NCI-H146 treated with DMSO at 0.1 percent for 48 hours (cell line): ENCODE measurements around the gene CDA.

Experiments used
- DNase-seq: peaks from one replicate; lab custom pipeline; 2025; ENCODE audit not compliant: unreplicated experiment; lab: John Stamatoyannopoulos, UW

CDA gene

GRCh38 chr1:20615946-20616846 lies 27.3 kb downstream of the CDA start:
- no peak for DNase-seq

- DNase-seq = no peak
Observed at GRCh38 chr1:20616847-20617487, 28.1 kb downstream of the CDA start.

- no peak for DNase-seq
Observed at GRCh38 chr1:20618550-20618949, 29.7 kb downstream of the CDA start.

DNA sequence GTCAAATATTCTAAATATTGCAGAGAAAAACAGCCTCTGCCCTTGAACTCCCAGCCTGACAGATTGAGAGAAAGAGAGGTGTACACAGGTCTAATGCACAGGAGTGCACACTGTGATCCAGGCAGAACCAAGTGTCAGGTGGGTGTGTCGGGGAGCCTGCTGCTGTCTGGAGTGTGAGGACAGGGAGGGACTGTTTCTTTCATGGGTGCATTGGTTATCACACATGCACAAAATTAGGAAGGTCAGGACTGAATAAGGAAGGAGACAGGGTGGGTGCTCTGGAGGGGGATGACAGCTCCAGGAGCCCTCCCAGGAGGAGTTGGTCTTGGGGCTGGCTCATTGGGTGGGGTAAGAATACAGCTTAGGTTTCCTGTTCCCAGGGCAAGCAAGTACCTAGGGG lies 31.1 kb downstream of the CDA start:
- DNase-seq = no peak

DNA sequence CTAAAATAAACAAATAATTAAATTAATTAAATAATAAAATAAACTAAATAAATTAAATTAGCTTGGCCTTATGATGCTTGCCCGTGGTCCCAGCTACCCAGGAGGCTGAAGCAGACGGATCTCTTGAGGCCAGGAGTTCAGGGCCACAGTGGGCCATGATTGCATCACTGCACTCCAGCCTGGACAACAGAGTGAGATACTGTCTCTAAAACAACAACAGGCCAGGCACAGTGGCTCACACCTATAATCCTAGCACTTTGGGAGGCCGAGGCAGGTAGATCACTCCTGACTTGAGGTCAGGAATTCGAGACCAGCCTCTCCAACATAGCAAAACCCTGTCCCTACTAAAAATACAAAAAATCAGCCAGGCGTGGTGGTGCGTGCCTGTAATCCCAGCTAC lies 32.1 kb downstream of the CDA start:
- no peak for DNase-seq

GRCh38 chr1:20624709-20625108 lies 35.8 kb downstream of the CDA start:
- no peak for DNase-seq

GRCh38 chr1:20625176-20626097 lies 36.5 kb downstream of the CDA start:
- DNase-seq = no peak

GRCh38 chr1:20626098-20626427 lies 37.2 kb downstream of the CDA start:
- DNase-seq = no peak

DNA sequence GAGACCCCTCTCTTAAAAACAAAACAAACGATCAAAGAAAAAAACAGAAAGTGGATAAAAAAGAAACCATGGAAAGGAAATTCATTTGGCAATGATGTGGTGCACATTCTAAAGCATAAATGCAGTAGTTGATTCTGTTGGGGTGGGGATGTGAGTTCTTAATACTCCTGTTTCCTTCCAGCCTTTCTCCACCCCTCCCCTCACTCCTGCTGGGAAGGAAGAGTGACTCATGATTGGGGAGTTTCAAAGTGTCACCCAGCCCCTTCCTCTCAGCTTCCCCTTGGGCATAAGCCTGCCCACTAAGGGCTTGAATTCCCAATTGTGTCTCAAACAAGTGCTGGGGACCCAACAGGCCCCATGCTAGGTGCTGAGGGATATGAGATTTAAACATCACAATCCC lies 37.6 kb downstream of the CDA start:
- DNase-seq = no peak

- no peak for DNase-seq
Observed at GRCh38 chr1:20630729-20631128, 41.8 kb downstream of the CDA start.

DNA sequence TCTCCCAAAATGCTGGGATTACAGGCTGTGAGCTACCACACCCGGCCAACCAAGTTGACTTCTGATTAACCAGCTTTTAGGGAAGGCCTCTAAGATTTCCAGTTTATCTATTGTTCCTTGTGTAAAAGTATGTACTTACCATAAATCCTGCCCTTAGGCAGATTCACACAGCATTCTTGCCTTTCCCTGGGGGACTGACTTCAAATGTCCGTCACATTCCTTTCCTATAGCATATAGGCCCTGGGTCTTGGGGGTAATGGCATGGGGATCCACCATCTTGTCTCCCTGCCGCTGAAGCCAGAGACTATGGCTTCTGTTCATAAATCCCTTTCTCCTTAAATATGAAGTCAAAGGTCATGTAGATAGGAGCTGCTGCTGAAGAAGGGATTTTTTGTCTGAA lies 43.5 kb downstream of the CDA start:
- no peak for DNase-seq

DNA sequence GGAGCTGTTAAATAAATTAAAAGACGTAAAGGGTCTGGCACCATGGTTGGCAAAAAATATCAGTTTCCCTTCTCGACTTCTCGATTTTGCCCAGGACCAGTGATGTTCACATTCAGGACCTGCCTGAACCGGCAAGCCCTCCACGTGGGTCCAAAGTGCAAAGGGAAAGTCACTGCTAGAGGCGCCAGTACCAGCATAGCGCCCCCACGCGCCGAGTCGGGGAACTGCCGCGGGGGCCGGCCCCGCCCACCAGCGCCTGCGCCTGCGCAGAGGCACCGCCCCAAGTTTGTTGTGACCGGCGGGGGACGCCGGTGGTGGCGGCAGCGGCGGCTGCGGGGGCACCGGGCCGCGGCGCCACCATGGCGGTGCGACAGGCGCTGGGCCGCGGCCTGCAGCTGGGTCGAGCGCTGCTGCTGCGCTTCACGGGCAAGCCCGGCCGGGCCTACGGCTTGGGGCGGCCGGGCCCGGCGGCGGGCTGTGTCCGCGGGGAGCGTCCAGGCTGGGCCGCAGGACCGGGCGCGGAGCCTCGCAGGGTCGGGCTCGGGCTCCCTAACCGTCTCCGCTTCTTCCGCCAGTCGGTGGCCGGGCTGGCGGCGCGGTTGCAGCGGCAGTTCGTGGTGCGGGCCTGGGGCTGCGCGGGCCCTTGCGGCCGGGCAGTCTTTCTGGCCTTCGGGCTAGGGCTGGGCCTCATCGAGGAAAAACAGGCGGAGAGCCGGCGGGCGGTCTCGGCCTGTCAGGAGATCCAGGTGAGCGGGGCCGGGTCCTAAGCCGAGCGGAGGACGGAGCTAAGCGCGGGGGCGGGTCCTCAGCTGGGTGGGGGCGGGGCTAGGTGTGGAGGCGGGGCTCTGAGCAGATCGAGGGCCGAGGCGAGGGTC lies 44.5 kb downstream of the CDA start, which contains the start of gene PINK1:
Gene PINK1 (plus strand): TSS at position 269 of the 875 bp plus-strand sequence. CDS start 91 bp downstream, at position 360.
- peak; percentile 29 for DNase-seq

DNA sequence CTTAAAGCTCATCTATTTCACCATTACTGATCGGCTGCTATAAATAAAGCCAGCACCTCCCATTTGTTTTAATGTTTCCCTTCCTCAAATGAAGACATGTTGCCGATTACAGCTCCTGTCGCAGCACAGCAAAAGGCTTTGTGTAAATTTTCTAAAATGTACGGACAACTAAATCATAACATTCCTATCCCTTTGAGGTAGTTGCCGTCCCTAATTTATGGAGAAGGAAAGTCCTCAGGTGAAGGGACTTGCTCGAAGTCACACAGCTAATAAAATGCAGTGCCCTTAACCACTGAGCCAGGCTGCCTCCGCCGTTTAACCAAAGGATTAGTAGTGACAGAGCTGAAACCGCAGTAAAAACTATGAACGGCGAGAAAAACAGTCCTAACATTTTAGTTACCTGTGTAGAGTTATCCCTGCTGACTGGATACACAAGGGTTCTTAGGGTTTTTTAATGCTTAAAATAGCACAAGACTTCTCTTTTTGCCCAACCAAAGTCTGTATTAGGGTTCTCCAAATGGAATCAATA lies 45.2 kb downstream of the CDA start:
- DNase-seq = no peak

- no peak for DNase-seq
Observed at GRCh38 chr1:20634594-20635084, 45.7 kb downstream of the CDA start.

GRCh38 chr1:20636785-20637347 lies 48.0 kb downstream of the CDA start:
- no peak for DNase-seq

GRCh38 chr1:20640183-20640597 lies 51.3 kb downstream of the CDA start:
- no peak for DNase-seq

DNA sequence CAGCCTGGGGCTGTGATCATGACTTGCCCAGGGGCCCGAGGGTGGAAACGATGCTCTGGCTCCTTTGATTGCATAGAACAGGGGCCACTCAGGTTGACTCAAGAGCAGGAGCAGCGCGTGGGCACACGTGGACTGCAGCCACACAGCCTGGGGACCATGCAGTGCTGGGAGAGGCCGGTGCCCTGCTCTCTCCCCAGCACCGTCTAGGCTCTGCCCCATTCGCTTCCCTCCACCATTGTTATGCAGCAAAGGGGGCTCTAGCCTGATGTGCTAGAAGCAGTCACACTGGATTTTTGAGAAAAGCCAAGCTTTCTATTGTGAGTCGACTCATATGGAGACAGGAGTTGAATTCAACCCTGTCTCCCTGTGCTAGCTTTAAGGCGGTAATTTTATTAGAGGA lies 53.1 kb downstream of the CDA start:
- no peak for DNase-seq

DNA sequence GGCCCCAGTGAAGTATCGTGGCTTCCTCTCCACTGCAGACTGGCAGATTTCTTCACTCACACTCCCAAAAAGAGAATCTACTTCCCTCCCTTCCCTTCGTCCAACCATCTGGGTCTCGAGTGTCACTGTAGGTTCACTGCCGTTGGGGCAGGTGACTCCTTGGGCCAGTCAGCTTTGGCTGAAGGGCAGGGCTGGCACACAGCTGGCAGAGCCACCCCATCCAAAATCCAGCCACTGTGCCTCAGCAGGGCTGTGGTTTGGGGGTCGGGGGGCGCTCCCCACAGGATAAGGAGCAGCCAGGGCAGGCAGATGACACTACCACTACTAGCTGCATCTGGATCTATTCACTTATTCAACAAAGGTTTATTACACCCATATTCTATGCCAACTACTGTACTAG lies 54.2 kb downstream of the CDA start:
- DNase-seq = no peak

DNA sequence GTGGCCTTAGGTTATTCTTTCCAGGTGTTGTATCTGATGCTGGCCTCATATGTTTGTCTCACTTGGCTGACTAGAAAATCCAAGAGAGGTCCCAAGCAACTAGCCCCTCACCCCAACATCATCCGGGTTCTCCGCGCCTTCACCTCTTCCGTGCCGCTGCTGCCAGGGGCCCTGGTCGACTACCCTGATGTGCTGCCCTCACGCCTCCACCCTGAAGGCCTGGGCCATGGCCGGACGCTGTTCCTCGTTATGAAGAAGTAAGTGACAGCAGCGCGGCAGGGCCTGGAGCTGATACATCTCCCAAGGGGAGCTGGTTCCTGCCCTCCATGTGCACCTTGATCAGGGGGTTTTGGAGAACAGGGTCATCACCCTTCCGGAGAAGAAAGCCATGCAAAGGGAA lies 55.5 kb downstream of the CDA start:
- no peak for DNase-seq

- no peak for DNase-seq
Observed at GRCh38 chr1:20645414-20645813, 56.5 kb downstream of the CDA start.
